ENCODE data around the gene RAP1GDS1.

- TF ChIP-seq CTCF (IDR thresholded peaks at IDR 0.05 in 2 of 3, conservative IDR thresholded peaks at IDR 0.05 in 1 of 3; ENCODE audit: borderline replicate concordance in 1 of 3, insufficient read depth in 1 of 3, low read depth in 2 of 3, low read length in 2 of 3): no peak
- no peak for TF ChIP-seq MAX (IDR thresholded peaks at IDR 0.05)
- no peak for TF ChIP-seq REST (IDR thresholded peaks at IDR 0.05; ENCODE audit: low read depth)
Measured at GRCh38 chr4:98290511-98290910, 29.3 kb downstream of the RAP1GDS1 start.
